ENCODE data around the gene SHISA8.

Gene SHISA8

DNA sequence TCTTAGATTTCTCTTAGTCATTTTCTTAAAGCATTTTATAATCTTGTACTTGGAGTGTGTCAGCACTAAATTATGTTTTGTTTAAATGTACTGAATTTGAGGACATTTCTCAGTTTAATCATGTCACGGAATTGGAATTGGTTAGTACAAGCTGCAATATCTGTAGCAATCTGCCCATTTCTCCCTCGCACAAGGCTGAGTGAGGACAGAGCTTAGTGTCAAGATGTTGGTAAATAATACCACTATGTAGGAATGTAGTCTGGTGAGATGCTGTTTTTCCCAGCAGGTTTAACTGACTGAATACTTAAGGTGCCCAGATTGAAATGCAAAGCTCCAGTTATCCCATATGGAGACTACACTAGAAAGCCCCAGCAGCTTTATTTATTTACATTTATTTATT is 51.4 kb downstream of the SHISA8 start:
- Histone ChIP-seq H3K9ac (no peak overlapping the region), H3K36me3 (ENCODE audit: control insufficient read depth, insufficient read depth, low read length) (no peaks in the 10 kb centered on the region), H3K4me1 (no peaks in the 10 kb centered on the region), H3K4me3 (ENCODE audit: low read depth, low read length) (no peak overlapping the region), H3K4me2 (ENCODE audit: low read length) (no peak overlapping the region), H3K27ac (no peak overlapping the region), H2AFZ (no peak overlapping the region), H3K79me2 (no peaks in the 10 kb centered on the region), H3K9me3 (ENCODE audit: control insufficient read depth, low read length) (no peaks in the 10 kb centered on the region), H3K27me3 (ENCODE audit: control insufficient read depth, insufficient read depth, low read length) (no peaks in the 10 kb centered on the region)
- TF ChIP-seq, protein P1, sequence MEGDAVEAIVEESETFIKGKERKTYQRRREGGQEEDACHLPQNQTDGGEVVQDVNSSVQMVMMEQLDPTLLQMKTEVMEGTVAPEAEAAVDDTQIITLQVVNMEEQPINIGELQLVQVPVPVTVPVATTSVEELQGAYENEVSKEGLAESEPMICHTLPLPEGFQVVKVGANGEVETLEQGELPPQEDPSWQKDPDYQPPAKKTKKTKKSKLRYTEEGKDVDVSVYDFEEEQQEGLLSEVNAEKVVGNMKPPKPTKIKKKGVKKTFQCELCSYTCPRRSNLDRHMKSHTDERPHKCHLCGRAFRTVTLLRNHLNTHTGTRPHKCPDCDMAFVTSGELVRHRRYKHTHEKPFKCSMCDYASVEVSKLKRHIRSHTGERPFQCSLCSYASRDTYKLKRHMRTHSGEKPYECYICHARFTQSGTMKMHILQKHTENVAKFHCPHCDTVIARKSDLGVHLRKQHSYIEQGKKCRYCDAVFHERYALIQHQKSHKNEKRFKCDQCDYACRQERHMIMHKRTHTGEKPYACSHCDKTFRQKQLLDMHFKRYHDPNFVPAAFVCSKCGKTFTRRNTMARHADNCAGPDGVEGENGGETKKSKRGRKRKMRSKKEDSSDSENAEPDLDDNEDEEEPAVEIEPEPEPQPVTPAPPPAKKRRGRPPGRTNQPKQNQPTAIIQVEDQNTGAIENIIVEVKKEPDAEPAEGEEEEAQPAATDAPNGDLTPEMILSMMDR (IDR thresholded peaks at IDR 0.05), result no peak

DNA sequence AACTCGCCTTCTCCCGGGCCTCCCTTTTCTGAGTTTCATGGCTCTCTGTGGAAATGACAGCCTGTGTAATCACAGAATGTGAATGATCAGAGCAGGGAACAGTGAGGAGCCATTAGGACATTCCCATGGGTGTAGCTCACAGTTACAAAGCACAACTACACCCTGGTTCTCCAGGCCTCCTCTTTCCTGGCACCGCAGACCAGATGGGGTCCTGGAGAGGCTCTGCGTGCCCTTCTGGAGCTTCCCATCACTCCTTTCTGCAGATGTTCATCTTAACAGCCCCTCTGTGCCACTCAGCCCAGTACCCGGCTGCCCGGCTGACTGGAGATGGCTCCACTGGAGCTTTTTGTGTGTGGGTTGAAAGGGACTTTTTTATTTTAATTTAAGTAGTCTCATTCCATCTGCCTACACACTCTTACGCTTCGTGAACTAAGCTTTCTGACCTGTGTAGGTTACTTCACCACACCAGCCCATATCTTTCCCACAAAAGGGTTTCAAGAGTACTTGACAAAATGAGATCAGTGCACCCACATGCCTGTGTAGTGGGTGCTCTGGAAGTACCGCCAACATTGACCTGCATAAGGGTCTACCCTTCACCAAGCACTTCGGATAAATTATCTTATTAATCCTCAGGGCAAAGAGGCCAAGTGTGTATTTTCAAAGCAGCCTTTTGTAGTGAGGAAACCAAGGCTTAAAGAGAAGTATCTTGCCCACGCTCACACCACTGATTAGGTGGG is 52.2 kb downstream of the SHISA8 start:
- no peak overlapping the region for H2AFZ ChIP-seq
- no peaks in the 10 kb centered on the region for H3K9me3 ChIP-seq (ENCODE audit: control insufficient read depth, low read length)
- H3K36me3 ChIP-seq (ENCODE audit: control insufficient read depth, insufficient read depth, low read length), result no peaks in the 10 kb centered on the region
- H3K4me1 ChIP-seq, result no peaks in the 10 kb centered on the region
- TF ChIP-seq, protein P1 (IDR thresholded peaks at IDR 0.05), result no peak
- no peak overlapping the region for H3K9ac ChIP-seq
- H3K4me3 ChIP-seq (ENCODE audit: low read depth, low read length), result no peak overlapping the region
- H3K27me3 ChIP-seq (ENCODE audit: control insufficient read depth, insufficient read depth, low read length), result no peaks in the 10 kb centered on the region
- no peak overlapping the region for H3K4me2 ChIP-seq (ENCODE audit: low read length)
- no peak overlapping the region for H3K27ac ChIP-seq
- H3K79me2 ChIP-seq, result peaks cover under 1% of the 10 kb centered on the region

DNA sequence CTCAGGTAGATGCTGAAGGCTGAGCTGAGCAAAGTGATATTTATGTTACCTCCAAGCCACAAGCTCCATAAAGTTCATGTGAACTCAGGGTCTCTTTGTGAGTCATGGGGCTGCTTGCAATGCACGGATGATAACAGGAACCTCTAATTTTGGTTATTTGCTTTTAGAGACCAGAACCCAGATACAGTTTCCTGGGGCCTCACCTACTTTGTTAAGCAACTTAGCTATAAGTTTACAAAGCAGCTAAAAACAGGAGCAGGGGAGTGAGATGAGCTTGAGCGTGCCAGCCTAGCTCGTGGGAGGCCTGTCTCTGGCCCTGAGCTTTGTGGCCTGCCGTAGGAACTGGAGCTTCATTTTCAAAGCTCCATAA is 52.7 kb downstream of the SHISA8 start:
- H3K9ac ChIP-seq, result no peak overlapping the region

More for the DNA sequence above, 52.7 kb downstream of the SHISA8 start:
- no peak overlapping the region for H3K27ac ChIP-seq
- no peak overlapping the region for H3K4me3 ChIP-seq (ENCODE audit: low read depth, low read length)
- H3K27me3 ChIP-seq (ENCODE audit: control insufficient read depth, insufficient read depth, low read length), result no peaks in the 10 kb centered on the region
- H2AFZ ChIP-seq, result no peak overlapping the region
- no peaks in the 10 kb centered on the region for H3K4me1 ChIP-seq
- no peaks in the 10 kb centered on the region for H3K9me3 ChIP-seq (ENCODE audit: control insufficient read depth, low read length)
- H3K36me3 ChIP-seq (ENCODE audit: control insufficient read depth, insufficient read depth, low read length), result no peaks in the 10 kb centered on the region
- TF ChIP-seq, protein P1 (IDR thresholded peaks at IDR 0.05), result no peak
- peaks cover 3% of the 10 kb centered on the region for H3K79me2 ChIP-seq
- no peak overlapping the region for H3K4me2 ChIP-seq (ENCODE audit: low read length)

All from parathyroid adenoma (tissue), 2 donors.